ENCODE measurements around the gene XIRP1. TPM values are rescaled to one million over a fixed set of nuclear protein-coding genes. Genes with fewer than 3 reads are reported as not detected.

The XIRP1 gene
- total and polyA plus RNA-seq, 2 of the 13 experiments (the other 11 are each of a cell fraction or from before 2014, with no cell fraction given): not detected

GRCh38 chr3:39150148-39150802 lies 42.1 kb downstream of the XIRP1 start:
- in situ Hi-C loops (cut with HindIII; ENCODE audit: extremely low pct_ligation_motif_present, low pct_unique_long_range_greater_than_20kb) (no loop called here), intact Hi-C loops (cut with micrococcal nuclease; ENCODE audit: unreplicated experiment) (no loop called here)
- Histone ChIP-seq H3K27ac (ENCODE audit: extremely low read length, insufficient read depth, low read length) (no peak overlapping the region), H3K4me2 (ENCODE audit: low read depth, low read length) (peak overlapping the region; percentile 95), H3K27me3 (ENCODE audit: control insufficient read depth in 1 of 2, insufficient read depth in 2 of 2, low read length in 2 of 2) (no peaks in the 10 kb centered on the region; a peak in 1 of 5 replicates), H3K9ac (ENCODE audit: insufficient read depth, low read depth, low read length) (0 out of 2 replicates have a peak overlapping the region, but pooled peaks have one; percentile 98), H4K20me1 (ENCODE audit: insufficient read depth, low read length) (peaks cover 64% of the 10 kb centered on the region), H3K36me3 (replicated peaks in 1 of 2; ENCODE audit: control insufficient read depth in 1 of 2, insufficient read depth in 2 of 2, low read length in 2 of 2) (peaks cover 7 to 18% of the 10 kb centered on the region in 2 experiments; a peak in 4 of 5 replicates), H3K79me2 (ENCODE audit: insufficient read depth, low read length) (peaks cover 61% of the 10 kb centered on the region), H2AFZ (ENCODE audit: low read length) (no peak overlapping the region), H3K9me3 (ENCODE audit: low read length) (no peaks in the 10 kb centered on the region), H3K4me3 (replicated peaks in 1 of 3; ENCODE audit: insufficient read depth in 1 of 3, low read depth in 2 of 3, low read length in 3 of 3) (no peak overlapping the region; a peak in 1 of 6 replicates), H3K4me1 (ENCODE audit: insufficient read depth, low read length) (peaks cover 71% of the 10 kb centered on the region)
- BruUV-seq (replicated peaks): no TSS peak
- CTCF ChIA-PET (ENCODE audit: low intra/inter-chr PET ratio, low total read pairs): no interaction called here
- DNase-seq (ENCODE audit: low spot score): no peak
- TF ChIP-seq ARID4A (CRISPR knock-in tag; IDR thresholded peaks at IDR 0.05; ENCODE audit: borderline replicate concordance) (no peak), SKI (IDR thresholded peaks at IDR 0.05; ENCODE audit: partially characterized antibody) (no peak), ARHGAP35 (CRISPR knock-in tag; IDR thresholded peaks at IDR 0.05; ENCODE audit: borderline replicate concordance) (no peak), KDM5B (CRISPR knock-in tag; IDR thresholded peaks at IDR 0.05; ENCODE audit: borderline replicate concordance) (no peak), ZNF335 (CRISPR knock-in tag; IDR thresholded peaks at IDR 0.05) (no peak), MEIS1 (CRISPR knock-in tag; IDR thresholded peaks at IDR 0.05; ENCODE audit: borderline replicate concordance) (0 out of 2 replicates have a peak, but pooled peaks have one; percentile 4), ZSCAN21 (CRISPR knock-in tag; IDR thresholded peaks at IDR 0.05; ENCODE audit: borderline replicate concordance) (no peak)
- TF ChIP-seq, protein P1, sequence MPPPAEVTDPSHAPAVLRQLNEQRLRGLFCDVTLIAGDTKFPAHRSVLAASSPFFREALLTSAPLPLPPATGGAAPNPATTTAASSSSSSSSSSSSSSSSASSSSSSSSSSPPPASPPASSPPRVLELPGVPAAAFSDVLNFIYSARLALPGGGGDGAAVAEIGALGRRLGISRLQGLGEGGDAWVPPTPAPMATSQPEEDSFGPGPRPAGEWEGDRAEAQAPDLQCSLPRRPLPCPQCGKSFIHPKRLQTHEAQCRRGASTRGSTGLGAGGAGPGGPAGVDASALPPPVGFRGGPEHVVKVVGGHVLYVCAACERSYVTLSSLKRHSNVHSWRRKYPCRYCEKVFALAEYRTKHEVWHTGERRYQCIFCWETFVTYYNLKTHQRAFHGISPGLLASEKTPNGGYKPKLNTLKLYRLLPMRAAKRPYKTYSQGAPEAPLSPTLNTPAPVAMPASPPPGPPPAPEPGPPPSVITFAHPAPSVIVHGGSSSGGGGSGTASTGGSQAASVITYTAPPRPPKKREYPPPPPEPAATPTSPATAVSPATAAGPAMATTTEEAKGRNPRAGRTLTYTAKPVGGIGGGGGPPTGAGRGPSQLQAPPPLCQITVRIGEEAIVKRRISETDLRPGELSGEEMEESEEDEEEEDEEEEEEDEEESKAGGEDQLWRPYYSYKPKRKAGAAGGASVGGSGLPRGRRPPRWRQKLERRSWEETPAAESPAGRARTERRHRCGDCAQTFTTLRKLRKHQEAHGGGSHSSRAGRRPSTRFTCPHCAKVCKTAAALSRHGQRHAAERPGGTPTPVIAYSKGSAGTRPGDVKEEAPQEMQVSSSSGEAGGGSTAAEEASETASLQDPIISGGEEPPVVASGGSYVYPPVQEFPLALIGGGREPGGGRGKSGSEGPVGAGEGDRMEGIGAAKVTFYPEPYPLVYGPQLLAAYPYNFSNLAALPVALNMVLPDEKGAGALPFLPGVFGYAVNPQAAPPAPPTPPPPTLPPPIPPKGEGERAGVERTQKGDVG (CRISPR knock-in tag; IDR thresholded peaks at IDR 0.05; ENCODE audit: borderline replicate concordance): no peak
- TF ChIP-seq, protein P2, sequence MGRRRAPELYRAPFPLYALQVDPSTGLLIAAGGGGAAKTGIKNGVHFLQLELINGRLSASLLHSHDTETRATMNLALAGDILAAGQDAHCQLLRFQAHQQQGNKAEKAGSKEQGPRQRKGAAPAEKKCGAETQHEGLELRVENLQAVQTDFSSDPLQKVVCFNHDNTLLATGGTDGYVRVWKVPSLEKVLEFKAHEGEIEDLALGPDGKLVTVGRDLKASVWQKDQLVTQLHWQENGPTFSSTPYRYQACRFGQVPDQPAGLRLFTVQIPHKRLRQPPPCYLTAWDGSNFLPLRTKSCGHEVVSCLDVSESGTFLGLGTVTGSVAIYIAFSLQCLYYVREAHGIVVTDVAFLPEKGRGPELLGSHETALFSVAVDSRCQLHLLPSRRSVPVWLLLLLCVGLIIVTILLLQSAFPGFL (CRISPR knock-in tag; IDR thresholded peaks at IDR 0.05): no peak
- WGBS (ENCODE audit: low lambda C conversion rate): 100% methylated on average over 5 of the region's 5 CpGs
- ATAC-seq: no peak
- POLR2A ChIA-PET: no interaction called here
- FAIRE-seq: no peak
